HepG2 (cell line): Measurements from ENCODE around the gene DDX39B. TPM values are rescaled to one million over a fixed set of nuclear protein-coding genes. Genes with fewer than 3 reads are reported as not detected.

ENCODE experiments used
- AGO2 ChIP-seq: fragments of 200-400 bp; formaldehyde crosslinking; optimal IDR thresholded peaks from 2 replicates; pipeline ENCODE3; 2017; ENCODE audit warnings: mild to moderate bottlenecking, low read depth, low read length, moderate library complexity
- BCL6 ChIP-seq: IDR thresholded peaks from 2 replicates; pipeline ENCODE4 v1.6.1; 2016; ENCODE audit warnings: missing genetic modification reagents, missing compliant biosample characterization
- HIVEP1 ChIP-seq: sonication (generic); formaldehyde crosslinking; IDR thresholded peaks from 2 replicates; pipeline ENCODE4 v1.4.0; 2020; ENCODE audit warnings: mild to moderate bottlenecking, missing genetic modification reagents
- LCORL ChIP-seq, 2 experiments: fragments of 450-650 bp in 1 of 2; sonication (generic) in 1 of 2; formaldehyde crosslinking in 1 of 2; IDR thresholded peaks; 2 replicates each; pipeline versions ENCODE4 v1.5.0 to v1.6.1; 2017 to 2020; ENCODE audit warnings: antibody characterized with exemption in 1 of 2, missing genetic modification reagents in 1 of 2
- MLXIP ChIP-seq: sonication (generic); formaldehyde crosslinking; IDR thresholded peaks from 2 replicates; pipeline ENCODE4 v1.9.0; 2021; ENCODE audit warnings: missing genetic modification reagents, borderline replicate concordance
- NFYB ChIP-seq: sonication (generic); formaldehyde crosslinking; IDR thresholded peaks from 2 replicates; pipeline ENCODE4 v1.4.0; 2020; ENCODE audit warnings: missing genetic modification reagents
- SALL1 ChIP-seq: sonication (generic); formaldehyde crosslinking; IDR thresholded peaks from 2 replicates; pipeline ENCODE4 v1.8.0; 2022; ENCODE audit warnings: mild to moderate bottlenecking, missing genetic modification reagents
- SOX6 ChIP-seq, 2 experiments: fragments of 450-650 bp in 1 of 2; sonication (generic) in 1 of 2; formaldehyde crosslinking in 1 of 2; IDR thresholded peaks; 2 replicates each; pipeline versions ENCODE4 v1.4.0 to v1.6.1; 2017 to 2020; ENCODE audit warnings: antibody characterized with exemption in 1 of 2, mild to moderate bottlenecking in 1 of 2, missing genetic modification reagents in 1 of 2
- ZNF232 ChIP-seq: sonication (generic); formaldehyde crosslinking; IDR thresholded peaks from 2 replicates; pipeline ENCODE4 v1.4.0; 2020; ENCODE audit warnings: missing genetic modification reagents, borderline replicate concordance
- ZNF235 ChIP-seq: sonication (generic); formaldehyde crosslinking; IDR thresholded peaks from 2 replicates; pipeline ENCODE4 v1.8.1; 2023; ENCODE audit warnings: mild to moderate bottlenecking, missing genetic modification reagents, borderline replicate concordance
- ZNF598 ChIP-seq: sonication (generic); formaldehyde crosslinking; IDR thresholded peaks from 2 replicates; pipeline ENCODE4 v1.5.1; 2020; ENCODE audit warnings: mild to moderate bottlenecking, missing genetic modification reagents, borderline replicate concordance
- ZNF770 ChIP-seq: sonication (generic); formaldehyde crosslinking; IDR thresholded peaks from 2 replicates; pipeline ENCODE4 v1.5.0; 2020; ENCODE audit warnings: mild to moderate bottlenecking, missing genetic modification reagents
- ZNF775 ChIP-seq: sonication (generic); formaldehyde crosslinking; IDR thresholded peaks from 2 replicates; pipeline ENCODE4 v1.4.0; 2020; ENCODE audit warnings: missing genetic modification reagents, mild to moderate bottlenecking, moderate library complexity, borderline replicate concordance
- polyA plus RNA-seq, 8 experiments: library from polyadenylated mRNA; depleted of rRNA in 3 of 8; stranded (reverse) in 7 of 8; unstranded in 1 of 8; fragments of >200 nt; fragmentation: Illumina TruSeq in 4 of 8; extraction: Trizol in 4 of 8; gene quantifications; 2 replicates each; pipeline versions ENCODE4 v1.2.1 to v1.2.3, GENCODE V29; 2011 to 2016; ENCODE audit warnings: low read depth in 4 of 8, missing spikeins in 1 of 8, mixed read lengths in 1 of 8; ENCODE audit not compliant: insufficient read depth in 1 of 8
- total RNA-seq, 5 experiments: library from RNA; depleted of rRNA; stranded (reverse); fragments of >200 nt; fragmentation: Illumina TruSeq; extraction: Trizol; gene quantifications; 2 replicates each; pipeline ENCODE4 v1.2.3, GENCODE V29; 2016; ENCODE audit warnings: low read depth in 1 of 5

The DDX39B gene
- total and polyA plus RNA-seq, 2 of the 13 experiments (the other 11 are each of a cell fraction or from before 2014, with no cell fraction given) = 570 to 678 TPM

- TF ChIP-seq ZNF775 (CRISPR knock-in tag) (no peak), HIVEP1 (no peak; the same call in 1 of the 2 replicates), BCL6 (0 out of 2 replicates have a peak, but pooled peaks have one; percentile 14), SOX6 (IDR thresholded peaks at IDR 0.05) (no peak), SOX6 (CRISPR knock-in tag; IDR thresholded peaks at IDR 0.05) (peak; percentile 39), NFYB (peak; percentile 90), MLXIP (CRISPR knock-in tag) (no peak), SALL1 (peak; percentile 26), ZNF232 (CRISPR knock-in tag) (0 out of 2 replicates have a peak, but pooled peaks have one; percentile 45), LCORL (IDR thresholded peaks at IDR 0.05) (no peak), LCORL (CRISPR knock-in tag; IDR thresholded peaks at IDR 0.05) (peak; percentile 82), AGO2 (no peak), ZNF598 (CRISPR knock-in tag) (peak; percentile 20; the same call in 1 of the 2 replicates), ZNF235 (peak; percentile 49; the same call in 1 of the 2 replicates), ZNF770 (0 out of 2 replicates have a peak, but pooled peaks have one; percentile 8)
Observed at GRCh38 chr6:31497531-31498476, 44.0 kb downstream of the DDX39B start, which contains the start of gene MICB (continued).
